ENCODE results near the gene ST3GAL4.
"Not testable (repeated sequence)": the region's sequence is repeated elsewhere in the genome, so short reads cannot be mapped to it uniquely, and the experiment has no call there.

Gene ST3GAL4, protein sequence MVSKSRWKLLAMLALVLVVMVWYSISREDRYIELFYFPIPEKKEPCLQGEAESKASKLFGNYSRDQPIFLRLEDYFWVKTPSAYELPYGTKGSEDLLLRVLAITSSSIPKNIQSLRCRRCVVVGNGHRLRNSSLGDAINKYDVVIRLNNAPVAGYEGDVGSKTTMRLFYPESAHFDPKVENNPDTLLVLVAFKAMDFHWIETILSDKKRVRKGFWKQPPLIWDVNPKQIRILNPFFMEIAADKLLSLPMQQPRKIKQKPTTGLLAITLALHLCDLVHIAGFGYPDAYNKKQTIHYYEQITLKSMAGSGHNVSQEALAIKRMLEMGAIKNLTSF

DNA sequence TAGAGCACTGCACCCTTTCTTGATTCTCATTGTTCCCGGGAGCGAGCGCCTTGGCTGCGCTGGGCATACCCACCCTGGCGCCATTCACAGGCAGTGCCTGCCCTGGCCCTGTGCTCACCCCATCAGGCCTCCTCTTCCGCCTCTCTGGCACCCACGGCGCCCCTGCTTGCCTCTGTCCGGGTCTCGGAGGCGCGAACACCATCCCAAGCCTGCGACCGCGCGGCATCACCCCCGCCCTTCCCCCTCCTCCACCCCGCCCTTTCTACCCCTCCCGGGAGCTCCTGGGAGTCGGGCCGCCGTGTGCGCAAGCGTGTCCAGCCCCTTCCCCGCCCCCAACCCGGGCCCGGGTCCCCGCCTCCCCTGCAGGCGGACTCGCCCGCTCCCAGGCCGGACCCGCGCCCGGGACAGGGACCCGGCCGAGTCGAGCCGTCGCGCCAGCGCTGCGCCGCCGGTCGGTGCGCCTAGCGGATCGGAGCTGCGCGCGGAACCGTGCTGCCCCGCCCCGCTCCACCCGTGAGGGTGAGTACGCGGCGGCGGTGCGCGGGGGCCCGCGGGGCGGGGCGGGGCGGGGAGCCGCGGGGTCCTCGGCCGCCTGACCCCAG, at the start of gene ST3GAL4:
TSS of gene ST3GAL4 (plus strand) at position 363 of the 602 bp plus-strand sequence. CDS start 50,470 bp downstream, outside the sequence.
- peak; percentile 88 for DNase-seq

- DNase-seq = no peak
These were observed 49.8 kb upstream of the ST3GAL4 start for GRCh38 chr11:126305699-126306098.

DNA sequence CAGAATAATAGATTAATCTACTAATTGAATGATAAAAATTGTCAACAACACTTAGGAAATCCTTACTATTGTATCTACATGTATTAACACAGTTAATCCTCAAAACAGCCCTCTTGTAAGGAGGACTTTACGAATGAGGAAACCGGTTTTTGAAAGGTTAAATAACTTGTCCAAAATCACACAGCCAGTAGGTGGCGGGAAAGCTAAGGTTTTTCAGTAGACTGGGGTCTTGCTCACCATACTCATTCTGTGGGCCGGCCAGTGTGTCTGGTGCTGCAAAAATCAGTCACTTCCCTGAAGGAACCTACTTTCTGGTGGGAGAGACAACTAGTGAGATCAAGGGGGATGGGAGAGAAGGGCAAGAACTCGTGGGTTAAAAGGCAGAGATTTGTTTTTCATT, 47.8 kb upstream of the ST3GAL4 start:
- DNase-seq = peak; percentile 57

GRCh38 chr11:126308271-126308671, 47.2 kb upstream of the ST3GAL4 start:
- DNase-seq = no peak

- DNase-seq = not testable (repeated sequence)
These were observed 46.7 kb upstream of the ST3GAL4 start for GRCh38 chr11:126308771-126309170.

GRCh38 chr11:126310200-126310991, 45.1 kb upstream of the ST3GAL4 start:
- DNase-seq = peak; percentile 81

DNA sequence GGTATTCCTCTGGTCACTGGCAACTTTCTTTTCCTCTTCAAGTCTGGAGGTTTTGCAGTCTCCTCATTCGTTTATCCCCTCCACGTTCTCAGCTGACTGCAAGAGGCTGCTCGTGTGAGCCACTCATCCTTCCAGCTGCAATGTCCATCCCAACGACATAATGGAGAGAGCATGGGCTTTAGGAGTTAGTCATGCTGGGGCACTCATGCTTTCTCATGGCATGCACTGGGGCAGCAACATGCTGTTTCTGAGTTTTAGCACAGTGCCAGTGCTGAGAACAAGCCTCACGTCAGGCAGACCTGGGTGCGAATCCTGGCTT, 44.5 kb upstream of the ST3GAL4 start:
- DNase-seq = no peak

- no peak for DNase-seq
These were observed 43.8 kb upstream of the ST3GAL4 start for GRCh38 chr11:126311401-126312291.

DNA sequence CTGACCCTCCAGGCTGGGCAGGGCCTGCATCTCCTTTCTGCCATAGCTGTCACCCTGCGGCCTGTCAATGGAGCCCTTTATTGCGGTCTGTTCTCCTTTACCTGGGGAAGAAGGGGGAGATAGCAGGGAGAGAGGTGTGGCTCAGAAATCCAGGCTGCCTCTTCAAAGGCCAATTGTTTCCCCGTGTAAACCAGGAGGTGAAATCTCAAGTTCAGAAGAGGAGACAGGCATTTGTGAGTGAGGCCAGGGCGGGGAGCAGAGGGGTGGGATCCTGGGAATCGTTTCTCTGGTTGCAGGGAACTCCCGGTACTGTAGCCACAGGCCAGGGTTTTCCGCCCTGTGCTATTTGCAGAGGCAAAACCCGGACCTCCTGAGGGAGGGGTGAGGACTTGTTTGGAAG, 42.5 kb upstream of the ST3GAL4 start:
- DNase-seq = no peak

- no peak for DNase-seq
These were observed 41.7 kb upstream of the ST3GAL4 start for GRCh38 chr11:126313826-126314225.

- DNase-seq = no peak
These were observed 38.1 kb upstream of the ST3GAL4 start for GRCh38 chr11:126317432-126317755.

DNA sequence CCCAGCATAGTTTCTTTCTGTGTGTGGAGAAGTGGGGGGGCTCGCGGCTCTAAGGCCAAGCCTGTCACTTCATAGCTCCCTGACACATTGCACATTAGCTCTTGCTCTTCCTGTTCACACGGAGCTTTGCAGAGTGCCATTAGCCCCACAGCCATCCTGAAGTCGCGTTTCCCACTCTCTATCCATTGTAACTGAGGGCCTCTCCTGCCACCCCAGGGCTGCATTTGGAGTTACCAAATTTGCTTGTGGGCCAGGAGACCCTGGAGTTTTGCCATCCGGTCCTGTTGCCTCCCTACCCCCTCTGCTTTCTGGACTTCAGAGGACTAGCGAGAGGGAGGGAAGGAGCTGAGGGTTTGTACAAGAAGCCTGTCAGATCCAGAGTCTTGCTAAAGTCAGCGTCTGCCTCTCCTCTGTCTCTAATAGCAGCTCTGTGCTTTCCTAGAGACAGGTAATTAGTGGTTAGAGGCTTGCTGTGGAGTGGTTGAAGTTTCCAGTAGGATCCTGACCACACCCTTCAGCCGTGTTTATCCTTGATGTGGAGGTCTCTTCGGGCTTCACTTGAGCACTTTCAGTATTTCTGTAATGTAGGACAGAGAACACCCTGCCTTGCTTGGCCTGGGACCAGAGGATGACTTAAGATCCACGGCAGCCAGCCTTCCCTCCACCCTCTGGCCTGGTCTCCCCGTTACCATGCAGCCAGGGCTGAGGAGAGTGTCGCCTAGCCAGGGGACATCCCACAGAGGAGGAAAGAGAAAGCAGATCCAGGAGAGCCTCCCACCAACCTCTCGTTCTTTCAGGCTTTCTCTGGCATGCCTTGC, 37.5 kb upstream of the ST3GAL4 start:
- no peak for DNase-seq

DNA sequence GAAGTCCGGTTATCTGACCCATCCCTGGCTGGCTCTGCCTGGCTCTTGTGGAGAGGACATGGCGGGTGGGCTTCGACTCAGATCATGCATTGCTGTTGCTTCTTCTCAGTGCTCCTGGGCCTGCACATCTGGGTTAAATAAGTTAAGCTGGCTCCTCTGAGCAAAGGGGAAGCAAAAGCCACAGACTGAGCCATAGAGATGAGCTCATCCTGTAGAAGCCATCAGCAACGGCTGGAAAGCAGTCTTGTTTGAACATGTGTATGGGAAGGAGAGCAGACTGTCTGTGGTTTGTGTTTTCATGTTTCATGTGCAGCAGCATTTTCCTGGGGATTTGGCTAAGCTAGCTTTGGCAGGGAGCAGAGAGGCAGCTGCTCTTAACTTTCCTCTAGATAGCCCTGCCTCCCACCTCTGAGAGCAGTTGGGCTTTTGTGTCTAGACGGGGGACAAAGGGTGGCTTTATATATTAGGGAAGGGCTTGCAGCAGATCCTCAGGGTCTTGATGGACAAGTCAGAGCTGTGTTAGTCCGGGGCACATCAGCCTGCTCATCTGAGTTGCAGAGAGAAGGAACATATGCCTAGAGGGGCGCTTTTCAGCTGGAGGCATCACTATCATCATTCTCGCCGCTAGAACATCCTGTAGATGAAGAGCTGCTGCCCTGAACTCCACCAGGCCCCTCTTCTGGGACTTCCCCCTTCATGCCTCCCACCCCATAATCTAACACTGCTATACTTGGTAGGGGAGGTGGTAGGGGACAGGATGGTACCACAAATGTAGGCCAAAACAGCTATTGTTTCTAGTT, 36.7 kb upstream of the ST3GAL4 start:
- peak; percentile 34 for DNase-seq

- DNase-seq = no peak
These were observed 36.1 kb upstream of the ST3GAL4 start for GRCh38 chr11:126319374-126319740.

DNA sequence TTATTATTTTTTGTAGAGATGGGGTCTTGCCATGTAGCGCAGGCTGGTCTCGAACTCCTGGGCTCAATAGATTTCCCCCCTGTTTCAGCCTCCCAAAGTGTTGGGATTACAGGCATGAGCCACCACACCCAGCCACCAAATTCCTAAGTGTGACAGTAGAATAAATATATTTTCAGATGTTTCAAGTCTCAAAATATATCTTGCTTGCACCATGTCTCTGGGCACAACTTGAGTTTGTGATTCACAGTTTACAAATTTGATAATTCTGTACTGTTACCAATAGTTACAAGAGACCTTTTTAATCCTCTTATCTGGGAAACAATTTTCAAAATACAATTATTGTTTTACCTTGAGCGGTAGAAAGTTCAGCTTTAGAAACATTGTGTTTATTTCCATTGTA, 32.5 kb upstream of the ST3GAL4 start:
- DNase-seq = no peak

- no peak for DNase-seq
These were observed 28.0 kb upstream of the ST3GAL4 start for GRCh38 chr11:126327281-126328000.

- DNase-seq = no peak
These were observed 27.5 kb upstream of the ST3GAL4 start for GRCh38 chr11:126328001-126328390.

- no peak for DNase-seq
These were observed 27.0 kb upstream of the ST3GAL4 start for GRCh38 chr11:126328444-126328843.

DNA sequence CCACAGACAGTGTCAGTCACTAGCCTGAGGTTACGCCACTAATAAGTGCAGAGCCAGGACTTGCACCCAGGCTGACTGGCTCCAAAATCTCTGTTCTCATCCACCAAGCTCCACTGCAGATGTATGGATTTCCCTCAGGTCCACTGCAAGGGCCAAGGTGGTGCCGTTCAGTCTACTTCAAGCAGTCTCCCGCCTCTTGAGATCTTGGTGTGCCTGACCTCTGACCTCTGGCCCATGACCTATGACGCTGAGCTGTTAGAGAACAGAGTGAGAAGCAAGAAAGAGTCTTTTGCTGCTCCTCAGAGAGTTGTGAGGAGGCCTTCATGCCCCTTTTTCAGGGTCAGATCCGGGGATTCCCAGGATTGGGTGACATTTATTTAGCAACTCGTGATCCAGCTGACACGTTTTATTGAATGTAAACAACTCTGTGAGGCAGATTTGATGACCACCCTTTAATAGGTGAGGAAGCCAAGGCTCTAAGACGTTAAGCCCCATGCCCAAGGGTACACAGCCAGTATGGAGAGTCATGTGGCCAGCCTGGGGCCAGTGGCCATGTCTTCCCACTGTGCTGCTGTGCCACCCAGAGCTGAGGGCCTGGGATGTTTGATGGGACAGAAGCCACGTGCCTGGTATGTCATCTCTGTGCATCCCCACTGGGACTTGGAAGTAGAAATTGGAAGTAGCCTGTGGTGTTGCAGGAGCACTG, 26.4 kb upstream of the ST3GAL4 start:
- no peak for DNase-seq

DNA sequence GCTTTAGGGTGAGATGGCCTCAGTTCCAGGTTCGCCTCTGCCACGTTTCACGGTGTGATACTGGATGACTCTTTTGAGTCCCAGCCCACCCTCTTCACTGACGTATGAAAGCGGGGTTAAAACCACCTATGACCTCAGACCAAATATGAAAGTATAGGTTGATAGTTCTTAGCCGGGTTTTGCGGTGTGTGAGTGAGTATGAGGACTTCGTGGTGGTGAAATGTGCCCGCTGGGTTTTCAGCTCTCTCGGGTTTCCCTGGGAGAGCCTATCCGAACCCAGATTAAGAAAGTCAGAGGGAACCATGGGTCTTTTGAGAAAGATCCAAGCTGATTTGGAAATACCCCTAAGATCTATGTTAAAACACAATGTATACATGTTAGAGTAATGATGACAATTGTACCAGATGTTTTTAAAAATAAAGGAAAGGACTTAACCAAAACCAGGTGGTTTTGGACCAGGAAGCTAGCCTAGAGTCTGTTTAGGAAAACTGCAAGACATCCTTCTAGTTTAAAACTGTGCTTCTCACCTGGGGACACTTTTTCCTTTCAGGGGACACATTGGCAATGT, 25.8 kb upstream of the ST3GAL4 start:
- no peak for DNase-seq

Data from NCI-H82 (cell line).